HepG2 (cell line): ENCODE results near the gene ATG4B. TPM values are rescaled to one million over a fixed set of nuclear protein-coding genes. Genes with fewer than 3 reads are reported as not detected.

ENCODE experiments used
- CBX2 ChIP-seq, 2 experiments: fragments of 200-600 bp in 1 of 2; sonication (generic); formaldehyde crosslinking in 1 of 2; IDR thresholded peaks; 2 replicates each; pipeline versions ENCODE4 v1.7.0 to v1.8.1; 2018 to 2022; ENCODE audit warnings: low read depth in 2 of 2, low read length in 1 of 2, mild to moderate bottlenecking in 1 of 2, missing genetic modification reagents in 1 of 2
- DNMT1 ChIP-seq: sonication (generic); formaldehyde crosslinking; IDR thresholded peaks from 2 replicates; pipeline ENCODE4 v1.5.1; 2020; ENCODE audit warnings: mild to moderate bottlenecking, missing genetic modification reagents
- ELF4 ChIP-seq: sonication (generic); formaldehyde crosslinking; IDR thresholded peaks from 2 replicates; pipeline ENCODE4 v1.5.0; 2020; ENCODE audit warnings: missing genetic modification reagents, mild to moderate bottlenecking, moderate library complexity, borderline replicate concordance
- IRF2 ChIP-seq: IDR thresholded peaks from 2 replicates; pipeline ENCODE4 v1.6.1; 2018; ENCODE audit warnings: missing genetic modification reagents, missing compliant biosample characterization
- KDM5A ChIP-seq: fragments of 200-600 bp; sonication (generic); IDR thresholded peaks from 2 replicates; pipeline ENCODE4 v1.7.0; 2018; ENCODE audit warnings: antibody characterized with exemption, mild to moderate bottlenecking, low read length, borderline replicate concordance
- KMT2B ChIP-seq: IDR thresholded peaks from 2 replicates; pipeline ENCODE4 v1.6.1; 2016; ENCODE audit warnings: missing genetic modification reagents, missing compliant biosample characterization
- SCMH1 ChIP-seq: sonication (generic); formaldehyde crosslinking; IDR thresholded peaks from 2 replicates; pipeline ENCODE4 v1.9.0; 2021; ENCODE audit warnings: missing genetic modification reagents, mild to moderate bottlenecking, borderline replicate concordance
- SIN3A ChIP-seq: IDR thresholded peaks from 2 replicates; pipeline ENCODE4 v1.6.1; 2011; ENCODE audit warnings: low read depth, mild to moderate bottlenecking, control low read depth, low read length, borderline replicate concordance
- SMAD3 ChIP-seq: sonication (generic); formaldehyde crosslinking; IDR thresholded peaks from 2 replicates; pipeline ENCODE4 v1.4.0; 2020; ENCODE audit warnings: missing genetic modification reagents
- SOX5 ChIP-seq: IDR thresholded peaks from 2 replicates; pipeline ENCODE4 v1.6.1; 2016; ENCODE audit warnings: borderline replicate concordance
- SPEN ChIP-seq: sonication (generic); formaldehyde crosslinking; IDR thresholded peaks from 2 replicates; pipeline ENCODE4 v1.5.1; 2020; ENCODE audit warnings: low read depth, mild to moderate bottlenecking, missing genetic modification reagents
- SSRP1 ChIP-seq: IDR thresholded peaks from 2 replicates; pipeline ENCODE4 v1.6.1; 2016; ENCODE audit warnings: control low read depth
- TMF1 ChIP-seq: sonication (generic); formaldehyde crosslinking; IDR thresholded peaks from 2 replicates; pipeline ENCODE4 v1.8.1; 2022; ENCODE audit warnings: low read depth, missing genetic modification reagents
- TRIM22 ChIP-seq: fragments of 450-650 bp; IDR thresholded peaks from 2 replicates; pipeline ENCODE4 v1.6.1; 2017
- ZBTB20 ChIP-seq: sonication (generic); formaldehyde crosslinking; IDR thresholded peaks from 2 replicates; pipeline ENCODE4 v1.8.1; 2023; ENCODE audit warnings: missing genetic modification reagents, low read depth, mild to moderate bottlenecking, borderline replicate concordance
- polyA plus RNA-seq, 8 experiments: library from polyadenylated mRNA; depleted of rRNA in 3 of 8; stranded (reverse) in 7 of 8; unstranded in 1 of 8; fragments of >200 nt; fragmentation: Illumina TruSeq in 4 of 8; extraction: Trizol in 4 of 8; gene quantifications; 2 replicates each; pipeline versions ENCODE4 v1.2.1 to v1.2.3, GENCODE V29; 2011 to 2016; ENCODE audit warnings: low read depth in 4 of 8, missing spikeins in 1 of 8, mixed read lengths in 1 of 8; ENCODE audit not compliant: insufficient read depth in 1 of 8
- total RNA-seq, 5 experiments: library from RNA; depleted of rRNA; stranded (reverse); fragments of >200 nt; fragmentation: Illumina TruSeq; extraction: Trizol; gene quantifications; 2 replicates each; pipeline ENCODE4 v1.2.3, GENCODE V29; 2016; ENCODE audit warnings: low read depth in 1 of 5
- TF ChIP-seq, protein P1 (sequence below): sonication (generic); formaldehyde crosslinking; IDR thresholded peaks from 2 replicates; pipeline ENCODE4 v1.9.0; 2022; ENCODE audit warnings: low read depth, missing genetic modification reagents
- TF ChIP-seq, protein P2 (sequence below): sonication (generic); formaldehyde crosslinking; IDR thresholded peaks from 2 replicates; pipeline ENCODE4 v1.4.0; 2020; ENCODE audit warnings: missing genetic modification reagents
- TF ChIP-seq, protein P3 (sequence below): sonication (generic); formaldehyde crosslinking; conservative IDR thresholded peaks from 2 replicates; pipeline ENCODE4 v1.4.0; 2020; ENCODE audit warnings: missing genetic modification reagents

ATG4B gene
- total and polyA plus RNA-seq, 2 of the 13 experiments (the other 11 are each of a cell fraction or from before 2014, with no cell fraction given) = 95.5 to 239 TPM

- TF ChIP-seq, protein P1, sequence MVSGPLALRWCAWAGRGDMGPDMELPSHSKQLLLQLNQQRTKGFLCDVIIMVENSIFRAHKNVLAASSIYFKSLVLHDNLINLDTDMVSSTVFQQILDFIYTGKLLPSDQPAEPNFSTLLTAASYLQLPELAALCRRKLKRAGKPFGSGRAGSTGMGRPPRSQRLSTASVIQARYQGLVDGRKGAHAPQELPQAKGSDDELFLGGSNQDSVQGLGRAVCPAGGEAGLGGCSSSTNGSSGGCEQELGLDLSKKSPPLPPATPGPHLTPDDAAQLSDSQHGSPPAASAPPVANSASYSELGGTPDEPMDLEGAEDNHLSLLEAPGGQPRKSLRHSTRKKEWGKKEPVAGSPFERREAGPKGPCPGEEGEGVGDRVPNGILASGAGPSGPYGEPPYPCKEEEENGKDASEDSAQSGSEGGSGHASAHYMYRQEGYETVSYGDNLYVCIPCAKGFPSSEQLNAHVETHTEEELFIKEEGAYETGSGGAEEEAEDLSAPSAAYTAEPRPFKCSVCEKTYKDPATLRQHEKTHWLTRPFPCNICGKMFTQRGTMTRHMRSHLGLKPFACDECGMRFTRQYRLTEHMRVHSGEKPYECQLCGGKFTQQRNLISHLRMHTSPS = peak; percentile 88; the same call in 1 of the 2 replicates
- TF ChIP-seq KMT2B (CRISPR knock-in tag) = no peak
- TF ChIP-seq SOX5 (CRISPR knock-in tag) = no peak
- TF ChIP-seq SPEN = peak; percentile 93
- no peak for TF ChIP-seq ELF4 (CRISPR knock-in tag)
- 0 out of 2 replicates have a peak, but pooled peaks have one; percentile 12 for TF ChIP-seq TMF1
- TF ChIP-seq CBX2 (IDR thresholded peaks at IDR 0.05; ENCODE audit: low read depth, low read length) = no peak
- no peak for TF ChIP-seq CBX2 (CRISPR knock-in tag; IDR thresholded peaks at IDR 0.05; ENCODE audit: low read depth)
- TF ChIP-seq TRIM22 = no peak
- TF ChIP-seq SIN3A = peak; percentile 46; the same call in 1 of the 2 replicates
- no peak; the same call in 1 of the 2 replicates for TF ChIP-seq ZBTB20 (CRISPR knock-in tag)
- no peak; the same call in 1 of the 2 replicates for TF ChIP-seq SMAD3 (CRISPR knock-in tag)
- TF ChIP-seq, protein P2, sequence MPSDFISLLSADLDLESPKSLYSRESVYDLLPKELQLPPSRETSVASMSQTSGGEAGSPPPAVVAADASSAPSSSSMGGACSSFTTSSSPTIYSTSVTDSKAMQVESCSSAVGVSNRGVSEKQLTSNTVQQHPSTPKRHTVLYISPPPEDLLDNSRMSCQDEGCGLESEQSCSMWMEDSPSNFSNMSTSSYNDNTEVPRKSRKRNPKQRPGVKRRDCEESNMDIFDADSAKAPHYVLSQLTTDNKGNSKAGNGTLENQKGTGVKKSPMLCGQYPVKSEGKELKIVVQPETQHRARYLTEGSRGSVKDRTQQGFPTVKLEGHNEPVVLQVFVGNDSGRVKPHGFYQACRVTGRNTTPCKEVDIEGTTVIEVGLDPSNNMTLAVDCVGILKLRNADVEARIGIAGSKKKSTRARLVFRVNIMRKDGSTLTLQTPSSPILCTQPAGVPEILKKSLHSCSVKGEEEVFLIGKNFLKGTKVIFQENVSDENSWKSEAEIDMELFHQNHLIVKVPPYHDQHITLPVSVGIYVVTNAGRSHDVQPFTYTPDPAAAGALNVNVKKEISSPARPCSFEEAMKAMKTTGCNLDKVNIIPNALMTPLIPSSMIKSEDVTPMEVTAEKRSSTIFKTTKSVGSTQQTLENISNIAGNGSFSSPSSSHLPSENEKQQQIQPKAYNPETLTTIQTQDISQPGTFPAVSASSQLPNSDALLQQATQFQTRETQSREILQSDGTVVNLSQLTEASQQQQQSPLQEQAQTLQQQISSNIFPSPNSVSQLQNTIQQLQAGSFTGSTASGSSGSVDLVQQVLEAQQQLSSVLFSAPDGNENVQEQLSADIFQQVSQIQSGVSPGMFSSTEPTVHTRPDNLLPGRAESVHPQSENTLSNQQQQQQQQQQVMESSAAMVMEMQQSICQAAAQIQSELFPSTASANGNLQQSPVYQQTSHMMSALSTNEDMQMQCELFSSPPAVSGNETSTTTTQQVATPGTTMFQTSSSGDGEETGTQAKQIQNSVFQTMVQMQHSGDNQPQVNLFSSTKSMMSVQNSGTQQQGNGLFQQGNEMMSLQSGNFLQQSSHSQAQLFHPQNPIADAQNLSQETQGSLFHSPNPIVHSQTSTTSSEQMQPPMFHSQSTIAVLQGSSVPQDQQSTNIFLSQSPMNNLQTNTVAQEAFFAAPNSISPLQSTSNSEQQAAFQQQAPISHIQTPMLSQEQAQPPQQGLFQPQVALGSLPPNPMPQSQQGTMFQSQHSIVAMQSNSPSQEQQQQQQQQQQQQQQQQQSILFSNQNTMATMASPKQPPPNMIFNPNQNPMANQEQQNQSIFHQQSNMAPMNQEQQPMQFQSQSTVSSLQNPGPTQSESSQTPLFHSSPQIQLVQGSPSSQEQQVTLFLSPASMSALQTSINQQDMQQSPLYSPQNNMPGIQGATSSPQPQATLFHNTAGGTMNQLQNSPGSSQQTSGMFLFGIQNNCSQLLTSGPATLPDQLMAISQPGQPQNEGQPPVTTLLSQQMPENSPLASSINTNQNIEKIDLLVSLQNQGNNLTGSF = 0 out of 2 replicates have a peak, but pooled peaks have one; percentile 50
- TF ChIP-seq KDM5A = peak; percentile 57; the same call in 1 of the 2 replicates
- TF ChIP-seq, protein P3, sequence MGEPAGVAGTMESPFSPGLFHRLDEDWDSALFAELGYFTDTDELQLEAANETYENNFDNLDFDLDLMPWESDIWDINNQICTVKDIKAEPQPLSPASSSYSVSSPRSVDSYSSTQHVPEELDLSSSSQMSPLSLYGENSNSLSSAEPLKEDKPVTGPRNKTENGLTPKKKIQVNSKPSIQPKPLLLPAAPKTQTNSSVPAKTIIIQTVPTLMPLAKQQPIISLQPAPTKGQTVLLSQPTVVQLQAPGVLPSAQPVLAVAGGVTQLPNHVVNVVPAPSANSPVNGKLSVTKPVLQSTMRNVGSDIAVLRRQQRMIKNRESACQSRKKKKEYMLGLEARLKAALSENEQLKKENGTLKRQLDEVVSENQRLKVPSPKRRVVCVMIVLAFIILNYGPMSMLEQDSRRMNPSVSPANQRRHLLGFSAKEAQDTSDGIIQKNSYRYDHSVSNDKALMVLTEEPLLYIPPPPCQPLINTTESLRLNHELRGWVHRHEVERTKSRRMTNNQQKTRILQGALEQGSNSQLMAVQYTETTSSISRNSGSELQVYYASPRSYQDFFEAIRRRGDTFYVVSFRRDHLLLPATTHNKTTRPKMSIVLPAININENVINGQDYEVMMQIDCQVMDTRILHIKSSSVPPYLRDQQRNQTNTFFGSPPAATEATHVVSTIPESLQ (CRISPR knock-in tag) = no peak
- TF ChIP-seq DNMT1 (CRISPR knock-in tag) = peak; percentile 96
- TF ChIP-seq SCMH1 (CRISPR knock-in tag) = no peak
- peak; percentile 95 for TF ChIP-seq SSRP1 (CRISPR knock-in tag)
- peak; percentile 70 for TF ChIP-seq IRF2
These were observed 64.1 kb downstream of the ATG4B start, which contains the start of gene ING5 (continued) for GRCh38 chr2:241701399-241702154.
